B cell (primary cell): Measurements from ENCODE around the gene MRPL18. TPM values are rescaled to one million over a fixed set of nuclear protein-coding genes. Genes with fewer than 3 reads are reported as not detected.

ENCODE experiments used
- ATAC-seq: fragments of 200-7000 bp; cut with Tn5 transposase; one replicate; pipeline ENCODE4 v1.10.0; 2021; ENCODE audit warnings: low read depth, mild to moderate bottlenecking, moderate number of reproducible peaks, moderate library complexity
- CTCF ChIA-PET: fragments of 350-600 bp; sonication (Branson Sonifier 250); formaldehyde crosslinking; loops from one replicate; lab custom pipeline; 2021; ENCODE audit warnings: antibody characterized with exemption, inconsistent platforms; lab: Charles Lee
- POLR2A ChIA-PET: fragments of 350-600 bp; sonication (Branson Sonifier 250); formaldehyde crosslinking; loops from one replicate; lab custom pipeline; 2021; ENCODE audit warnings: antibody characterized with exemption; lab: Charles Lee
- DNase-seq: peaks from one replicate; pipeline ENCODE4 v3.0.0; 2013
- H2AFZ ChIP-seq: 2 replicates; pipeline ENCODE4 v1.6.1; 2012; ENCODE audit warnings: mild to moderate bottlenecking, low read depth, low read length; ENCODE audit not compliant: insufficient read depth, poor library complexity, severe bottlenecking
- H3K27ac ChIP-seq, 2 donors: 1 replicate in 1 of 2; 2 replicates in 1 of 2; pipeline ENCODE4 v1.5.1; 2012 to 2013; ENCODE audit warnings: low read length in 2 of 2, mild to moderate bottlenecking in 2 of 2, moderate library complexity in 1 of 2
- H3K27me3 ChIP-seq, 4 experiments: fragments of 200-600 bp in 1 of 4; sonication (generic) in 1 of 4; replicated peaks in 1 of 4; 1 replicate in 2 of 4; 2 replicates in 2 of 4; pipeline versions ENCODE4 v1.6.1 to v1.7.0; 2013 to 2016; ENCODE audit warnings: low read length in 3 of 4, mild to moderate bottlenecking in 2 of 4, mixed read lengths in 1 of 4, moderate library complexity in 1 of 4; ENCODE audit not compliant: insufficient read depth in 4 of 4, control insufficient read depth in 3 of 4; ENCODE audit errors: control extremely low read depth in 1 of 4
- H3K36me3 ChIP-seq, 2 experiments: replicated peaks in 1 of 2; 1 replicate in 1 of 2; 2 replicates in 1 of 2; pipeline versions ENCODE4 v1.6.1 to v1.7.1; 2013; ENCODE audit warnings: low read length in 1 of 2; ENCODE audit not compliant: insufficient read depth in 2 of 2, control insufficient read depth in 1 of 2; ENCODE audit errors: control extremely low read depth in 1 of 2, extremely low read depth in 1 of 2
- H3K4me1 ChIP-seq, 2 donors: fragments of 200-600 bp in 1 of 2; sonication (generic) in 1 of 2; 1 replicate in 1 of 2; 2 replicates in 1 of 2; pipeline versions ENCODE4 v1.5.1 to v1.6.1; 2013 to 2017; ENCODE audit warnings: low read length in 2 of 2; ENCODE audit not compliant: control insufficient read depth in 2 of 2, insufficient read depth in 2 of 2
- H3K4me2 ChIP-seq: replicated peaks from 2 replicates; pipeline ENCODE3; 2012; ENCODE audit warnings: mild to moderate bottlenecking, low read depth, low read length; ENCODE audit not compliant: poor library complexity, severe bottlenecking
- H3K4me3 ChIP-seq, 5 experiments: fragments of 200-600 bp in 1 of 5; sonication (generic) in 1 of 5; 1 replicate in 3 of 5; 2 replicates in 2 of 5; pipeline versions ENCODE4 v1.5.1 to v1.7.0; 2011 to 2016; ENCODE audit warnings: low read length in 4 of 5, mild to moderate bottlenecking in 4 of 5, low read depth in 2 of 5, control low read depth in 1 of 5, moderate library complexity in 1 of 5; ENCODE audit not compliant: insufficient read depth in 1 of 5; ENCODE audit errors: control extremely low read depth in 1 of 5, extremely low read depth in 1 of 5
- H3K79me2 ChIP-seq: fragments of 200-600 bp; sonication (generic); one replicate; pipeline ENCODE4 v1.6.0; 2016; ENCODE audit warnings: low read length; ENCODE audit not compliant: control insufficient read depth, insufficient read depth
- H3K9ac ChIP-seq: fragments of 200-600 bp; sonication (generic); 2 replicates; pipeline ENCODE4 v1.6.1; 2017; ENCODE audit warnings: mild to moderate bottlenecking, low read length, moderate library complexity
- H3K9me3 ChIP-seq, 3 donors: one replicate each; pipeline versions ENCODE4 v1.6.1 to v1.7.1; 2013; ENCODE audit warnings: low read length in 2 of 3; ENCODE audit not compliant: control insufficient read depth in 2 of 3, insufficient read depth in 1 of 3; ENCODE audit errors: control extremely low read depth in 1 of 3
- H4K20me1 ChIP-seq: 2 replicates; pipeline ENCODE4 v1.6.0; 2012; ENCODE audit warnings: mild to moderate bottlenecking, low read length; ENCODE audit not compliant: insufficient read depth, control insufficient read depth, poor library complexity, severe bottlenecking
- H3K27ac Mint-ChIP-seq: one replicate; pipeline ENCODE4 v1.8.0; 2021; ENCODE audit warnings: mixed read lengths
- H3K27me3 Mint-ChIP-seq: one replicate; pipeline ENCODE4 v1.8.0; 2021; ENCODE audit warnings: mixed read lengths
- H3K4me1 Mint-ChIP-seq: one replicate; pipeline ENCODE4 v1.8.0; 2021; ENCODE audit warnings: mixed read lengths
- H3K4me3 Mint-ChIP-seq: one replicate; pipeline ENCODE4 v1.8.0; 2021; ENCODE audit warnings: mixed read lengths
- H3K9me3 Mint-ChIP-seq: one replicate; pipeline ENCODE4 v1.8.0; 2022; ENCODE audit warnings: mixed read lengths; ENCODE audit not compliant: insufficient read depth
- CTCF ChIP-seq: fragments of 200-600 bp; IDR thresholded peaks from one replicate; pipeline ENCODE4 v1.8.0; 2022; ENCODE audit warnings: antibody characterized with exemption, mild to moderate bottlenecking
- EZH2 ChIP-seq: IDR thresholded peaks from 2 replicates; pipeline ENCODE4 v1.6.1; 2012; ENCODE audit warnings: borderline replicate concordance, low read depth, mild to moderate bottlenecking, moderate library complexity, low read length; ENCODE audit not compliant: insufficient read depth, poor library complexity, severe bottlenecking
- WGBS: methylation state at CpG from one replicate; pipeline ENCODE4 v1.1.5; 2013; ENCODE audit warnings: missing lambda C conversion rate; ENCODE audit not compliant: insufficient coverage; 5-methylcytosine and 5-hydroxymethylcytosine counted together
- intact Hi-C: fragments of 100-400 bp; cut with micrococcal nuclease; formaldehyde crosslinking; loops from one replicate; pipeline ENCODE4 v1.10.0; 2022
- polyA plus RNA-seq: library from polyadenylated mRNA; depleted of rRNA; stranded (reverse); fragments of >200 nt; gene quantifications from 2 replicates; pipeline ENCODE4 v1.2.3, GENCODE V29; 2012
- total RNA-seq, 2 donors: library from RNA; stranded (reverse); fragments of 120-200 nt in 1 of 2; gene quantifications; 1 replicate in 1 of 2; 2 replicates in 1 of 2; pipeline versions ENCODE4 v1.2.3 to v1.2.4, GENCODE V29; 2013 to 2022

Gene MRPL18
- total and polyA plus RNA-seq, 2 donors (not counting 1 experiment from before 2014, with no cell fraction given), result 32.1 to 35.1 TPM

GRCh38 chr6:159809149-159809548 is 18.9 kb downstream of the MRPL18 start:
- H3K4me3 Mint-ChIP-seq, result no peak overlapping the region
- Histone ChIP-seq H3K27ac (no peak overlapping the region), H3K9ac (no peak overlapping the region), H3K79me2 (no peaks in the 10 kb centered on the region), H3K4me1 (no peaks in the 10 kb centered on the region), H3K4me3 (no peak overlapping the region), H3K27me3 (no peaks in the 10 kb centered on the region), H3K9me3 (no peaks in the 10 kb centered on the region), H3K4me2 (no peak overlapping the region), H2AFZ (no peak overlapping the region), H4K20me1 (no peaks in the 10 kb centered on the region), H3K36me3 (no peaks in the 10 kb centered on the region)
- ChIA-PET CTCF (no interaction called here), POLR2A (no interaction called here)
- no peaks in the 10 kb centered on the region for H3K27me3 Mint-ChIP-seq
- WGBS, result 67% methylated on average over 1 of the region's 4 CpGs
- DNase-seq (no peak), ATAC-seq (no peak)
- H3K9me3 Mint-ChIP-seq, result no peaks in the 10 kb centered on the region
- peaks cover 8% of the 10 kb centered on the region for H3K4me1 Mint-ChIP-seq
- TF ChIP-seq CTCF (no peak), EZH2 (no peak)
- H3K27ac Mint-ChIP-seq, result no peak overlapping the region
- intact Hi-C loops, result no loop called here

GRCh38 chr6:159813781-159814180 is 23.5 kb downstream of the MRPL18 start:
- Histone ChIP-seq H3K79me2 (no peaks in the 10 kb centered on the region), H3K27me3 (no peaks in the 10 kb centered on the region), H3K4me1 (no peaks in the 10 kb centered on the region), H4K20me1 (no peaks in the 10 kb centered on the region), H3K27ac (no peak overlapping the region), H3K9me3 (no peaks in the 10 kb centered on the region), H3K9ac (no peak overlapping the region), H3K4me2 (no peak overlapping the region), H2AFZ (no peak overlapping the region), H3K4me3 (no peak overlapping the region), H3K36me3 (no peaks in the 10 kb centered on the region)
- Mint-ChIP-seq H3K9me3 (no peaks in the 10 kb centered on the region), H3K27ac (no peak overlapping the region), H3K27me3 (no peaks in the 10 kb centered on the region), H3K4me3 (no peak overlapping the region), H3K4me1 (peaks cover 8% of the 10 kb centered on the region)
- ATAC-seq (no peak), DNase-seq (no peak)
- TF ChIP-seq EZH2 (no peak), CTCF (no peak)
- intact Hi-C loops, result no loop called here
- CTCF ChIA-PET, result interaction anchor here (0.5 kb wide), 1 partner anchor 200 kb away, joined by 4 read pairs; no protein-coding TSS in a partner anchor
- POLR2A ChIA-PET, result no interaction called here
- WGBS, result 88% methylated on average over 9 of the region's 9 CpGs
